ENCODE data around the gene RYR3.

The RYR3 gene

DNA sequence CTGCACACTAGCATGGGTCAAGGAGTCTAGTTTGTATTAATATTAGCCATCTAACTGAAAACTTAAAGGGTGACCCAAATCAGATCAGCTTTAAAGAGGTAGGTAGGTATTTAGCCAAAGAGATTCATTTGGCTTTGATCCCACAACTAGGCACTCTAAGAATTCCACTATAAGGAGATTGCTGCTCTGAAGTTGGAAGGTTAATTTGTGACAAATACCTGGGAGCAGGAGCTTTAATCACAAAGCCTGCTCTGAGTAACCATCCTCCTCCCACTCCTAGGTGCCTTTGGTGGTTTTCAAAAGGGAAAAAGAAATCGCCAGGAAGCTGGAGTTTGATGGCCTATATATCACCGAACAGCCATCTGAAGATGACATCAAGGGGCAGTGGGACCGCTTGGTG is 537.2 kb downstream of the RYR3 start:
- DNase-seq, result no peak

DNA sequence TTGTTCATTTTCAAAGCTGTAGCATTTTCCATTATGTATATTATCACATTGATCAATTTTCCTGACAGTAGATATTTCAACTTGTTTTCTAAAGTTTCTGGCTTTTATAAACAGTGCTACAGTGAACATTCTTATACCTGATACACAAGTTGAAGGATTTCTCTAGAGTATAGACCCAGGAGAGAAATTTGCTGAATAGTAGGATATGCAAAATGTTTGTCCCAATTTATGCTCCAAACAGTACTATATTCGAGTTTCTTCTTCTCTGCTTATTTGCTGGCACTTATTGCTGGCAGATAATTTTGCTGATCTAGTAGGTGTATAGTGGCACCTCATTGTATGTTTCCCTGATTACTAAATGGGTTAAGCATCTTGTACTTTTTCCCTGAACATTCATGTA is 540.3 kb downstream of the RYR3 start:
- DNase-seq, result no peak

DNA sequence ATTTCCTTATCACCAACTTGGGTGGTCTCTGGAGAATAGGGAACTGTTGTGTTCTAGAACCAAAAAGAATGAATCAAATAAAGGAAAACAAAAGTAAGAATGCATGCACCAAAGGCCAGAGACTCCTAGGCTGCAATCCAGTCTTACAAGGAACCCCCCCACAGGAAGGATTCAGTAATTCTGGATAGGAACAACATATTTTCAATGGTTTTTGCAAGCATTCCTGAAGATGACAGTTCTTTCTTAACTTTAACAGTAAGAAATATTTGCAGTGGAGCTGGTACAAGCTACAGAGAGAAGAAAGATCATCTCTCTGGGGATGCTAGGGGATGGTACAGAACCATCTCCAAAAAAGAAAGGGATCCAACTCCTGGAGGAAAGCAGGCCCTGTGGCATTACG is 541.3 kb downstream of the RYR3 start:
- DNase-seq, result no peak

DNA sequence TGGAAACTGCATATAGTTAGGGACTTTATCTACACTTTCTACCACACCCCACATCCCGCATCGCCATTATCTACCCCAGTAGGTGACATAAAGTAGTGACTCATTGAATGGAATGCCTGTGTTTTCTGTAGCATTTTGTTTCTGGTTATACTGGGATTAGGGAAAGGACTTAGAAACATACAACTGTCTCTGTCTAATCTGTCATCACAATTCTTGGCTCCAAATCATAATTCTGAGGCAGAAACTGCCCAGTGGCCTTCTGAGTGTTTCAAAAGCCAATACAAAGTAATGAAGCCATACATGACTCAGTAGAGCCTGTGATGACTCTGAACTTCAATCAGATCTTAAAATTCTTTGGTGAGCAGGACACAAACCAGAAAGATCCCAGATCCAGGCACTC is 541.8 kb downstream of the RYR3 start:
- DNase-seq, result no peak

DNA sequence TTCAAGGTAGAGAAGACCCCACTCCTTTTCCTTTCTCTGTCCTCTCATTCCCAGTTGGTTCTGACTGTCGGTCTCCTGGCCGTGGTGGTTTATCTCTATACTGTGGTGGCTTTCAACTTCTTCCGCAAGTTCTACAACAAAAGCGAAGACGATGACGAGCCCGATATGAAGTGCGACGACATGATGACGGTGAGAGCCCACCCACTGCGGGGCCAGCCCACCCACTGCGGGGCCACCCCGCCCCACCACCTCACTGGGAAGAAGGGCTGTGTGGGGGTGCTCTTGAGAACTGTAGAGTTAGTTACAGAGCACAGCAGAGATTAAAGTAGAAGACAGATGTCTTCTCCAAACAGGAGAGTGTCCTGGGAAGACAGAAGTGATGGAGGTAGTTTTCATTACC is 547.0 kb downstream of the RYR3 start:
- DNase-seq, result no peak

DNA sequence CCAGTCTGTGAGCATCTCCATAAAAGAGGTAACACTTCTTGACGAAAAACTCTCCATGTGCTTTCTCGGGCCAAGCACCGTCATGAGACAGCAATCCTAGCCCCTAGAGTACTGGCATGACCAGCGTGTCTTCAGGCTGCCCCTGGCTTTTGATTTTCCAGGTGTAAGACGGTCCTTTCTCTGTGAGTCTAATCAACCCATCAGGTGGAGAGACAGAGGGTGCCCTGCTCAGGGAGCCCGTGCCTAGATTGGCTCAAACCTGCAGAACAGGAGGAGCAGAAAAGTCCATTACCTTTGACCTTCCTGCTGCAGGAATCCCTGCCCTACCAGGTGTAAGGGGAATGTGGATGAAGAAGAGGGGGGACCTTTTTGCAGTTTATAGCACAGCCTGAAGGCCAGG is 548.1 kb downstream of the RYR3 start:
- DNase-seq, result no peak

DNA sequence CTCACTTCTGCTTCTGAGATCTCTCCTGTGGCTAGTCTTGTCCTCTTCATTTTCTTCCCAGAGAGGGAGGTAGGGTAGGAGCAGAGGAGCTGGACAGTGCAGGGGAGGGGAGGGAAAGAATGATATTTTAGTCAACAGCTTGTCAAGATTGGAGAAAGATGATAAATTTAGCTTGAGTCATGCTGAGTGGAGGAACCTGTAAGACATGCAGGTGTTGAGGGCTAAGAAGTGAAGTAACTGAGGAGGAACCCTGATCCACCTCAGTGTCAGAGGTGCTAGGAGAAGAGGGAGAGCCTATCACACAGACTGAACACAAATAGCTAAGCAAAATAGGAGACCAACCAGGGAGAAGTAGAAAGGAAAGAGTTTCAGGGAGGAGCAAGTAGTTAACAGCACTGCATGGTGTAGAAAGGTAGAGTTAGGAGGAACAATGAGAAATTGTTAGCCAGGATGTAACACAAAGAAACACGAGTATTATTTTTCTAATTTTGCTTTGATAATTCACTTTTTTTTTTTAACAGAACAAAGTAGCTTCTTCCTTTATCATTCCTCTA is 549.3 kb downstream of the RYR3 start:
- no peak for DNase-seq

DNA sequence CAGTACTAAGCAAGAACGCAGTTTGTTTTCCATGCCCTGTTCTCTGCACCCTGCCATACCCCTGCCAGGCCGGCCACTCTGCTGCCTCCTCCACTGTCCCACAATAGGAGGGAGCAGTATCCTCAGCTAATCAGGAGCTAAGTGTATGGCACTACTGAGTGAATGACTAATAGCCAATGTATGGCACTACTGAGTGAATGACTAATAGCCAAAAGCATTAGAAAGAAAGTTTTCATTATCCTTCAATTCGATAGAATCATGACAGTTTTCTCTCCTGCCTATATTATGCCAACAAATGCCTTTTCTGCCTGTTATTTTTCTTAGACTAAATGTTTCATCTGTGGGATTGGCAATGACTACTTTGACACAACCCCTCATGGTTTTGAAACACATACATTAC is 550.0 kb downstream of the RYR3 start:
- no peak for DNase-seq

DNA sequence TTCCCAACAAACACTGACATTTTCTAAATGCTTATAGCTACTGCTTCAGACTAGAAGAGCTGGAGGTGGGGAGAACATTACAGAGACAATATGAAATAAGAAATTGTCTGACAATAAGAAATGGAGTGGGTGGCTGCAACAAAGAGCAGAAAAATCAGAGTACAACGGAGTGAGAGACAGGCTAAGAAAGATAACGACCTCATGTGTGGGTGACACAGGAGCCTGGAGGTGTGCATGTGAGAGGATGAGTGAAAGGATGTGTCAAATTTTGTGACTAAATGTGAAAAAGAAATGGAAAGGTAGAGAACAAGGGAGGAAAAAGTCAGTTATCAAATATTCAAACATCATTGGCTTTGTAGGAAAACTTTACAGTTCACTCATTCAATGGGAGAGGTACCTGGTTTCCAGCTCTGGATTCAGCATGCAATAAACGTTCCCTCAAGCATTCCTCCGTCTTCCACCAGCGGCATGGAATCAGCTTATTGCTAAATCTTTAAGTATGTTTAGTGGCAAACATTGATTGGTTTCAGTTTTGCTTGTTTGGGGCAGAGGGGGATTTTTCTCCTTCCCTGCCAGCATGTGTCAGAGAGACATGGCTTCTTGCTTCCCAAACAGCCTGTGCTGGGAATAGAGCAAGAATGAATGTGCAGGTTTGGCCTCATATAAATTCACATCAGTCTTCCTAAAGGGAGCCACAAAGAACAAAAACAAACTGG is 553.8 kb downstream of the RYR3 start:
- DNase-seq, result no peak

DNA sequence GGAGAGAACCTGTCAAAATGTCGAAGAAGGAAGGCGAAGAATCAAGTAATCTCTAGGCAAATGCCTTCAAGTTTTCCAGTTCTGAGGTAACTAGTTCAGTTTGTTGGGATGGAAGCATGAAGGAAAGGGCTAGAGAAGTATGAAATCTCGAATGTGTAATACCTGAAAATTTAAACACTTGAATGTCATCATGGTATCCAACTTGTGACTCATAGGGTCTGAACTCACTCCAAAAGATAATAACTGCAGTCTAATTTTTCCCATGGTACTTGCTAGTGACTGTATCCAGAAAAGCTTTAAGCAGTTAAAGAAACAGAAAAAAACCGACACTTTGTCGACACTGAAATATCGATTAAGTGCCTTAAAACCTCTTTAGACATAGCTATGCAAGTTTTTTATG is 554.6 kb downstream of the RYR3 start:
- DNase-seq, result no peak

DNA sequence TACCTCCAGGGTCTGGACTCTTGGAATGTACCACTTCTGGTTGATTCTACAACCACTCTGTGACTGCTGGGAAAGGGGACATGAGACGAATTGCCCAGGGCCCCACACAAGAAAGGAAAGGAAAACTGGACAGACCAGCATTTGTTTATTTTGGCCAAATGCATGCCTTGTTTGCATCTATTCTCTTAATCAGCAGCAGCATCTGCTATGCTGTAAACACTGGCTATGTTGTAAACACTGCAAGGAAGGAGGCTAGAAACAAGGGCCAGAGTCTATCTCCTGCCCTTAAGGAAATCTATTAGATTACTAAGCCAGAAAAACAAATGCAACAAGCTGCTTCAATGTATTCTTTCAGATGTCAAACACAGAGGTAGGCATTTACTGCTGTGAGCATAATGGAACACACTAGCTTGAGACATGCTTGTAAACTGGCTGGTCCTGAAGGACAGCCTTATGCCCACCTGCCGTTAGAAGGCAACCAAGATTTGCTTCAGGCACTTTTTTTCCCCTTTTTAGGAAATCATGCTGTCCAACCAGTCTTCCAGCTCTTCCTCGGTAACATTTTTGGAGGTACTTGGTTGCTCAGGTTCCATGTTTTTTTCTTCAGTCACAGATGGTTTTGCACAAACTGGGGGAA is 555.5 kb downstream of the RYR3 start:
- no peak for DNase-seq

DNA sequence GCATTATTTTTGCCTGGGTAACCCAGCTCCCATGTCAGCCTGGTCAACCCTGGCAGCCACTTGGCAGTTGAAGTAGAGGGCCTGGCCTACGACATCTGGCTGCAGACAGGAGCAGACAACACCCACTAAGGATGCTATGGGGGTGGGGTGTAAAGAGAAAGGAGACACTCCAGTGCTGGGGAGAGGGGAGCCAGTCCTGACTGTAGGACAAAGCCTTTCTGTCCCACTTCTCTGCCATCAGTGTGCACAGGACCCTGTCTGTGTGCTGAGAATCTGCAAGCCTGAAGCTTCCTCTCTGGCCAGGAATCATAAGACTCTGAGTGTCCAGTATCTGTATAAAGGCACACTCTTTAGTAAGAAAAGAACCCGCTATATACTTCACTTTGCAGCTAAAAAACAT is 561.2 kb downstream of the RYR3 start:
- DNase-seq, result no peak

DNA sequence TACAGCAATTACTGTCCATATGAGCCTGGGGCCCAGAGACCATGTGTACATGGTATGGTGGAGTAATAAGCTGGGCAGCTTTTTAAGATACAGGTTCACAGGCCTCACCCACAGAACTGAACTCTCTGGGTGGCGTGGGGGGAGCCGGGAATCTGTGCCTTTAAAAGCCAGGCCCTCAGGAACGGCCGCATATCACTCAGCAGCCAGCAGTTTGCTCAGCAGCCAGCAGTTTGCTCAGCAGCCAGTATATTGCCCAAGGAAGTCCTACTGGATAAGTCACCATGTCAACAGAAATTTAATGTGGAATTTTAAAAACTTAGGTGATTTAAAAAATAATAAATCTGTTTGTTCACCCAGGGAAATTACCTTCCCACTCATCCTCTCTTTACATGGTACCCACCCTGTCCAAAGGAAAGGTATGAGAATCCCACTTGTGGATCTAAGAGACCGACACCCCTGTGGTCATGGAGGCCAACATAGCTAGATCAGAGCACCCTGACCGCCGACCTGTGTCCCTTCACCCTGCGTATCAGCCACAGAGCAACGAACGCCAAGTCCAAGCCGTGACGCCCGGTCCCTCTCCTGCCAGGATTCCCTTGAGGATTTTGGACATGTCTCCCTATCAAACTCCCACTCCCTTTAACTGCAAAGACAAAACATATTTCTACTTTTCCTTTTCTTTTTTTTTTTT is 561.8 kb downstream of the RYR3 start:
- DNase-seq, result no peak

DNA sequence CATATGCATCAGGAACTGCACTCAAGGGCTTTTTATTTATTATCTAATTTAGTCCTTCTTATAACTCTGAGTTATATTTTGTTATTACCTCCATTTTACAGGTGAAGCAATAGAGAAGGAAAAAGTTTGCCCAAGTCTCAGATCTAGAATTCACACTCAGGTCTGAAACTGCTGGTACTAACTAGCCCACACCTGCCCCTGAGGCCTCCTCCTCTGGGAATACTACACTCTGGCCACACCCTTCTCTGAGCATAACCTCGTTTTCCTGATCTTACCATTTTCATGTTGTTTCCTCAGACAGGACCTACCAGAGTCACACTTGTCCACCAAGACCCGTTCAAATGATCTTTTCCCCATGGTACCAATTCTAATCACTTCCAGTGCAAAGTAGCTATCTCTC is 563.4 kb downstream of the RYR3 start:
- DNase-seq, result no peak

DNA sequence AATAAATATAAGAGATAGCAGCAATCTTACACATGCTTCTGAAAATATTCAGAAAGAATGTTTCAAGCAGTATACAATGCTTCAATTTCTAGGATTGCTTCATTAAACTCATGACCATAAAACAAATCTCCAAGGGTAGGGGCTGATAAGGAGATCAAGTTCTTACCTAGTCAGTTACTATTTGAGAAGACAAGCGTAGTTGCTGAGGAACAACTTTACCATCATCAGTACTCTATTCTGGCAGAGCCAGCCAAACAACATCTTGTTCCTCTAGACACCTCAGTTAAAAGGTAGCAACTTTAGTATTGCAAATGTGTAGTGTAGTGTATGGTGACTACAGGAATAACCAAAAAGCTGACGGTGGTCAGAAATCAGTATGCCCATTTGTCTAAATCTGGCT is 572.2 kb downstream of the RYR3 start:
- no peak for DNase-seq

DNA sequence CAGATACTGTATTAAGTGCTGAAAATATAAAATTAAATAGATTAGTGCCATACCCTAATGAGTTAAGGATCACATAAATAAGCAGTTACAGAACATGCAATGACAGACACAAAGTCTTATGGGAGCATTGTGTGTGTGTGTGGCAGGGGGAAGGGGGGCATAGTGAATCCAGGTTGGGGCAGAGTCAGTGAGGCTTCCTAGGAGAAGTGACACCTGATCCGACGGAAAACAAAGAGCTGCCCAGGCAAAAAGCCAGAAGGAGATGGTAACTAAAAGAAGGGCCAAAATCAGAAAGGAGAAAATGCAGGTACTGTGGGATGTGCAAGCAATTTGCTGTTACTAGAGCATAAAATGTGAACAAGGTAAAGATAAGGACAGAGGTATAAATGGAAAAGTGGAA is 577.4 kb downstream of the RYR3 start:
- DNase-seq, result no peak

DNA sequence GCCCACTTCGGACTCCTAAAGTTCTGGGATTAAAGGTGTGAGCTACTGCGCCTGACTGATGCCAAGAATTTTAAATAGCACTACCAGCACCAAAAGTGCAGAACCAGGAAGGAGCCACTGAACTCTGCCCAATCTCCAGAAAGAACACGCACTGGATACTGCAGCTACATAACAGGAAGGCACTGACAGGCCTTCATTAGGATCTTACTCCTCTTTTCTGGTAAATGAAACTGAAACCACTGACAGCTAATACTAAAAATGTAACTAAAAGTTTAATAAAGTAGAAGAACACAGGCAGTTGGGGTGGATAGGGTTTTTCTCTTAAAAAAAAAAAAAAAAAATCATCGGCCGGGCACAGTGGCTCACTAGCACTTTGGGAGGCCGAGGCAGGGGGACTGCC is 583.4 kb downstream of the RYR3 start:
- DNase-seq, result no peak

DNA sequence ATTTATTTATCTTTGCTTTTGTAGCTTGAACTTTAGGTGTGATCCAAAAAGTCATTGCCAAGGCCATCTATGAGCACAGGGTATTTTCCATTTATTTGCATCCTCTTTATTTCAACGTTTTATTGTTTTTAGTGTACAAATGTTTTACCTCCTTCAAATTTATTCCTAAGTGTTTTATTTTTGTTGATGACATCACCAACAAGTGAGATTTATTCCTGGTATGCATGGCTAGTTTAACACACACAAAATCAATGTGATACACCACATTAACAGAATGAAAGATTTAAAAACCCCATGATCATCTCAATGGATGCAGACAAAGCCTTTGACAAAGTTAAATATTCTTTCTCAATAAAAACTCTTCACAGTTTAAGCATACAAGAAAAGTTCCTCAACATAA is 591.3 kb downstream of the RYR3 start:
- DNase-seq, result no peak

DNA sequence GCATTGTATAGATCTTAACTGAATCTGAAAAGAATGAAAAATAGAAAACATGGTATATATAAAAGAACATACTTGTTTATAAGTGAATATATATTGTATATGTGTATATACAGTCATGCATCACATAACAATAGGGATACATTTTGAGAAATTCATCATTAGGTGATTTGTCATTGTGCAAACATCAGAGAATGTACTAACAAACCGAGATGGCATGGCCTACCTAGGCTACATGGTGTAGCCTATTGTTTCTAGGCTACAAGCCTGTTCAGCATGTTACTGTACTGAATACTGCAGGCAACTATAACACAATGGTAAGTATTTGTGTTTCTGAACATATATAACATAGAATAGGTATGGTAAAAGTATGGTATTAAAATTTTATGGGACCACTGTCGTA is 592.9 kb downstream of the RYR3 start:
- DNase-seq, result no peak

DNA sequence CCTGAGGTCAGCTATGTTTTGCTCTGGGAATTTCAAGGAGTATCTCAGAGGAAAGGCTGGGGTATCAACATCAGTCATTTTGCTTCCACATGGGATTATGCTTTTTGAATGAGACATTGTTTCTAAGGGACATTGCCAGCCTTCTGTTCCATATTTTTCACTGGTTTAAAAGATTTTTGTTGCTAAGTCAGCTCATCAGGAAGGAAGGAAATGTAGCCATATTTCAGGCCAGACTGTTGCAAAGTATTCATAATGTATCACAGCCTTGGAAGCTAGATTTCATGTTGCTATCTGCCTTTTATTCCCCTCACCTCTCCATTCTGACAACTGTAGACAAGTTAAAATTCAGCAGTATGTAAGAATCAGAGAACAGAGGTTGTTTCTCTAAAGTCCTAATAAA is 596.6 kb downstream of the RYR3 start:
- DNase-seq, result no peak

DNA sequence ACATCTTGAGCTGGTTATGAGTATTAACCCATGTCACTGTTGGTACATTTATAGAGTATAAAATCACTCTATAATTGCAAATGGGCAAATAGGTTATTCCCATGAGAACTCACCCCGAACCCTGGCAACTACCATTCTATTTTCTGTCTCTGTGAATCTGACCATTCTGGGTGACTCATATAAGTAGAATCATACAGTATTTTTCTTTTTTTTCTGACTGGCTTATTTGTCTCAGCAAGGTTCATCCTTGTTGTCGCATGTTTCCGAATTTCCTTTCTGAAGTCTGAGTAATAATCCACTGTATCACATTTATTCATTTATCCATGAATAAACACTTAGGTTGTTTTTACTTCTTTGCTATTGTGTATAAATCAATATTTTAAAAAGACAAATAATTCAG is 597.6 kb downstream of the RYR3 start:
- DNase-seq, result no peak

DNA sequence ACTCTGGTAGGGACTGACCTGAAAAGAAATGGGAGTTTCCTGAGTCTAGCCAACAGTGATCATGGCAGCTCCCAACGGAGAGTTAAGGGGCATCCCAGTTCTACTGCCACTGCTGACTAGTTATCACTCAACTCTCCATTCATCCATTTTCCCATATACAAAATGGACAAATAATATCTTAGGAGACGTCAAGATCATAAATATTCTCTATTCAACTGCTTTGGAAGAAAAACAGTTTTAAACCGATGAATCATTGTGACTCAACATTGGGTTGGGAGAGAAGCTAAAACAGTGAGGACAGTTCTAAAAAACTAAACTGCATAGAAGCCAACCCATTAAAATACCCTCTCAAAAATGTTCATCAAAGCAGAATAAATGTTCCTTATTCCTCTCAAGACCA is 600.0 kb downstream of the RYR3 start:
- DNase-seq, result no peak

DNA sequence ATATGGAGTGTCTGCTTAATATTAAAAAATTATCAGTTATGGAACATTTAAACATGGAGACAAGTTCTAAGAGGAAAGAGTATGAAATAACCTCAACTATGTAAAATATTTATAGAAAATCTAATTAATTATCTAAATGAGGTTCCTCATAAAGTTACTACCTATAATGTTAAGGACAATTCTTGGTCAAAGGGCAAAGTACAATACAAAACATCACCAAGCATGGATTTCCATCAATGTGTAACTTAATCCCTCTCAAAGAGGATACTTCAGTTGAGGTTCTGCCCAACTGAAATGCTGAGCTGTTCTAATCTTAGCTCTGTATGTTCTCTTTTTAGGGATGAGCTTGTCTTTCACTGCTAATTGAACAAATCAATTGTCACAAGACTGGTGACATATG is 601.6 kb downstream of the RYR3 start:
- no peak for DNase-seq

DNA sequence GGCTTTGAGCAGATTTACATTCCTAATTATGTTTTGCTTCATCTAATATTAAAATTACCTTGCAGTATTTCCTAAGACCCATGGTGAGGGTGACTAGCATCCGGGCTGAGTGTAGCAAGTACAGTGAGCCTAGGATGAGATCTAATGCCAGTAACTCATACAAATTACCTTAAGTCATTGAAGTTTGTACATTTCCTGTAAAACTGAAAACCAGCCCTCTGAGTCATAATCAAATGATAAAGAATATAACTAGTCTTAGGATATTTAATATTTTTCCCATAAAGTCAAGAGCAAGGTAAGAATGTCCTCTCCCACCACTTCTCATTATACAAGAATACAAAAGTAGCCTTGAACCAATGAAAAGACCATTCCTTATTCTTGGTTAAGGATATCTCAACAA is 602.7 kb downstream of the RYR3 start:
- no peak for DNase-seq

Data from T-helper 9 cell (primary cell).